Gastroesophageal sphincter (tissue), 4 donors: ENCODE data around the gene SLC17A9. TPM values are rescaled to one million over a fixed set of nuclear protein-coding genes. Genes with fewer than 3 reads are reported as not detected.
A peak's percentile ranks its signal among the peaks of the same experiment; 100 is the strongest.

Experiments
- ATAC-seq: fragments of 150-250 bp; one replicate; pipeline ENCODE4 v1.9.1; 2016; ENCODE audit warnings: mild to moderate bottlenecking, moderate library complexity
- H3K27ac ChIP-seq, 4 donors: fragments of 200-600 bp; sonication (generic) in 3 of 4; 1 replicate in 3 of 4; 2 replicates in 1 of 4; pipeline ENCODE4 v1.5.1; 2016 to 2019
- H3K27me3 ChIP-seq: fragments of 200-600 bp; sonication (generic); one replicate; pipeline ENCODE4 v1.5.1; 2019
- H3K36me3 ChIP-seq, 2 donors: fragments of 200-600 bp; sonication (generic); one replicate each; pipeline ENCODE4 v1.5.1; 2019; ENCODE audit warnings: control low read depth in 1 of 2
- H3K4me1 ChIP-seq, 3 donors: fragments of 200-600 bp; sonication (generic); 1 replicate in 2 of 3; 2 replicates in 1 of 3; pipeline ENCODE4 v1.5.1; 2016 to 2019; ENCODE audit warnings: control low read depth in 2 of 3
- H3K4me3 ChIP-seq, 2 donors: fragments of 200-600 bp; sonication (generic); one replicate each; pipeline ENCODE4 v1.5.1; 2019; ENCODE audit warnings: mild to moderate bottlenecking in 1 of 2, moderate library complexity in 1 of 2
- H3K9me3 ChIP-seq, 3 donors: fragments of 200-600 bp; sonication (generic); one replicate each; pipeline ENCODE4 v1.5.1; 2017 to 2019; ENCODE audit warnings: control low read depth in 2 of 3
- CTCF ChIP-seq, 4 experiments: fragments of 200-600 bp in 2 of 4; fragments of 450-650 bp in 2 of 4; sonication (generic) in 1 of 4; IDR thresholded peaks; one replicate each; pipeline ENCODE4 v1.5.1; 2017 to 2019; ENCODE audit warnings: antibody characterized with exemption in 4 of 4, mild to moderate bottlenecking in 2 of 4, moderate library complexity in 2 of 4
- EP300 ChIP-seq: sonication (generic); formaldehyde crosslinking; IDR thresholded peaks from one replicate; pipeline ENCODE4 v1.6.1; 2017; ENCODE audit warnings: antibody characterized with exemption, mild to moderate bottlenecking
- POLR2A ChIP-seq, 2 donors: fragments of 450-650 bp; IDR thresholded peaks; one replicate each; pipeline ENCODE4 v1.6.1; 2017; ENCODE audit warnings: antibody characterized with exemption in 2 of 2, mild to moderate bottlenecking in 2 of 2, moderate library complexity in 1 of 2
- POLR2AphosphoS5 ChIP-seq: sonication (generic); formaldehyde crosslinking; IDR thresholded peaks from one replicate; pipeline ENCODE4 v1.6.1; 2017; ENCODE audit warnings: antibody characterized with exemption
- WGBS, 2 donors: methylation state at CpG; one replicate each; pipeline ENCODE4 v1.1.5; 2018; ENCODE audit warnings: low coverage in 1 of 2; 5-methylcytosine and 5-hydroxymethylcytosine counted together
- total RNA-seq, 4 donors: library from RNA; depleted of rRNA; stranded (reverse); fragments of >200 nt; gene quantifications; one replicate each; pipeline ENCODE4 v1.1.0, GENCODE V29; 2016

SLC17A9 gene
- total RNA-seq, 4 donors from 2014 or later: 1.3 to 4.6 (median 2.8) TPM

GRCh38 chr20:63003546-63003945 lies 51.0 kb downstream of the SLC17A9 start:
- H3K27me3 ChIP-seq: peaks cover 100% of the 10 kb centered on the region

DNA sequence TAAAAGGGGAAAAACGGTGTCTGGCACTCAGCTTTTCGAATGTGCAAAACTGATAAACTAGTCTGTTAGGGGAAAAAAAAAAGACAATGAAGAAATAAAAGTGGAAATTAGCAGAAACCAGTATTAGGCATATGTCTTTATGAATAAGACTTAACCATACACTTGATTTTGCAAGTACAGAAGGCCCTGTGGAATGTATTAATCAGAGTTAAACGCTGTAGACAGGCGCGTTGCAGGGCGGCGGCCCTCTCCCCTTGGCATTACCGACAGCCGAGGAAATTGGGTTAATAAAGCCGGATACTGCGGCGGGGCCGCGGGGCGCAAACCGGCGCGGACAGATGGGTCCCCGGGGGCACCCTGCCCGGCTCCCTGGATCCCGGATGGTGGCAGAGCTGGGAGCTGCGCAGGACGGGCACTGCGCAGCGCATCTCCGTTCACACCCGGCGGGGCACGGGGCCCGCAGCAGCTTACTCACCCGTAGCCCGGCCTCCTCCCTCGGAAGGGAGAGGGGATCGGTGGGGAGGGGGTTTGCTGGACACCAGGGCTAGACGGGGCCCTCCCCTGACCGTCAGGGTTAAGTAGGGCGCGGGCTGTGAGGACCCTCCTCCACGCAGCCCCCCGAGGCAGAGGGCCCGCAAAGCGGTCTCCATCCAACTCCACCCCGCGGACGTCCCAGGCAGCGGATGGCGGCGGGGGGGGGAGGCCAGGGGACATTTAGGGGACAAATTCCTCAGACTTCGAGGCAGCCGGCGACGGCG lies 52.3 kb downstream of the SLC17A9 start:
- no peak for ATAC-seq
- 11 to 17% methylated on average over 11 to 15 of the region's 53 CpGs for WGBS, 2 donors
- Histone ChIP-seq H3K9me3 (peaks cover 0 to 5% (median 0%) of the 10 kb centered on the region in 3 donors), H3K36me3 (no peaks in the 10 kb centered on the region), H3K4me1 (peaks cover 0 to 52% (median 14%) of the 10 kb centered on the region in 3 donors), H3K4me3 (no peak overlapping the region), H3K27ac (no peak overlapping the region), H3K27me3 (peaks cover 100% of the 10 kb centered on the region)
- TF ChIP-seq EP300 (no peak), POLR2AphosphoS5 (no peak)

More at GRCh38 chr20:63003546-63003945, 51.0 kb downstream of the SLC17A9 start:
- no peak for ATAC-seq
- TF ChIP-seq POLR2AphosphoS5 (no peak), CTCF (IDR thresholded peaks at IDR 0.05) (no peak), EP300 (no peak), POLR2A (IDR thresholded peaks at IDR 0.05) (no peak)
- Histone ChIP-seq H3K4me3 (no peak overlapping the region), H3K9me3 (peaks cover 0 to 10% (median 0%) of the 10 kb centered on the region in 3 donors), H3K4me1 (peaks cover 0 to 39% (median 8%) of the 10 kb centered on the region in 3 donors), H3K27ac (no peak overlapping the region), H3K36me3 (no peaks in the 10 kb centered on the region)
- WGBS, 2 donors: 19 to 30% methylated on average over 2 to 9 of the region's 13 CpGs

DNA sequence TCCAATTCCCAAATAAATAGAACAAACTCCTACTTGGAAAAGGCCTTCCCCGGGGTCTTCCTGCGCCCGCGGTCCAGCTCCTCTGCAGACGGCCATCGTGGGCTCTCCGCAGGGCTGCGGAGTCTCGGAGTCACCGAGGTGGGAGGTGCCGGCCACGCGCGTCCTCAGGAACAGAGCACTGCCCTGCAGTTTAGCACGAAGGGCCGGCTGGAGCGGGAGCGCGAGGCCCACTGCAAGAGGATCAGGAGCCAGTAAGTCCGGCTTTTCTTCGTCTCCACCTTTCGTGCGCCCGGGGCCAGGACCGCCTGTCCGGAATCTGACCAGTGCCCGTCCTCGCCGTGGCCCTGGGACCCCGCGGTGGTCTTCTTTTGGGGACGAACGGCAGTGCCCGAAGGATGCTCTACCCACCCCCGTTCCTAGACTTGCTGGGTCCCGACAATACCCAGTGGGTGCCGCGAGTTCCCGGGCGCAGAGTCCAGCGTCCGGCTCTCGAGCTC lies 52.9 kb downstream of the SLC17A9 start:
- H3K27me3 ChIP-seq: peaks cover 100% of the 10 kb centered on the region
- no peaks in the 10 kb centered on the region for H3K36me3 ChIP-seq
- no peak overlapping the region for H3K4me3 ChIP-seq
- ATAC-seq: no peak
- peaks cover 0 to 52% (median 14%) of the 10 kb centered on the region in 3 donors for H3K4me1 ChIP-seq
- no peaks in the 10 kb centered on the region for H3K9me3 ChIP-seq
- no peak overlapping the region for H3K27ac ChIP-seq
- TF ChIP-seq POLR2A (IDR thresholded peaks at IDR 0.05) (no peak), CTCF (IDR thresholded peaks at IDR 0.05) (no peak), EP300 (no peak), POLR2AphosphoS5 (no peak)
- WGBS, 2 donors: 5% methylated on average over 4 of the region's 43 CpGs; no CpG with 5 or more reads in 1 of the 2 donors

GRCh38 chr20:63005862-63006539 lies 53.5 kb downstream of the SLC17A9 start:
- H3K4me1 ChIP-seq: peaks cover 0 to 52% (median 14%) of the 10 kb centered on the region in 3 donors
- TF ChIP-seq EP300 (no peak), POLR2A (IDR thresholded peaks at IDR 0.05) (no peak), POLR2AphosphoS5 (no peak), CTCF (IDR thresholded peaks at IDR 0.05) (no peak)
- H3K27ac ChIP-seq: no peak overlapping the region
- H3K36me3 ChIP-seq: no peaks in the 10 kb centered on the region
- WGBS, 2 donors: 0% methylated on average over 1 of the region's 90 CpGs; no CpG with 5 or more reads in 1 of the 2 donors
- H3K4me3 ChIP-seq: peak overlapping the region in 1 of 2 donors; percentile 26
- no peaks in the 10 kb centered on the region for H3K9me3 ChIP-seq
- no peak for ATAC-seq
- peaks cover 100% of the 10 kb centered on the region for H3K27me3 ChIP-seq

- WGBS, 2 donors: no CpG with 5 or more reads among the region's 110 CpGs
- Histone ChIP-seq H3K4me1 (peaks cover 0 to 52% (median 14%) of the 10 kb centered on the region in 3 donors), H3K4me3 (peak within 1 kb of the TSS in 1 of 2 donors; percentile 26)
Observed at GRCh38 chr20:63006540-63007359, 54.2 kb downstream of the SLC17A9 start, which contains the start of gene BHLHE23. Gene BHLHE23 (minus strand): TSS chr20:63006964. CDS start chr20:63006774, 190 bp downstream.

More at GRCh38 chr20:63006540-63007359, 54.2 kb downstream of the SLC17A9 start, which contains the start of gene BHLHE23:
- peaks cover 100% of the 10 kb centered on the region for H3K27me3 ChIP-seq
- ATAC-seq: no peak
- no peaks in the 10 kb centered on the region for H3K36me3 ChIP-seq
- no peak within 1 kb of the TSS for H3K27ac ChIP-seq
- no peaks in the 10 kb centered on the region for H3K9me3 ChIP-seq
- no peak for TF ChIP-seq CTCF (IDR thresholded peaks at IDR 0.05)
- TF ChIP-seq EP300: no peak
- TF ChIP-seq POLR2AphosphoS5: no peak
- no peak for TF ChIP-seq POLR2A (IDR thresholded peaks at IDR 0.05)
